ENCODE measurements around the gene PLPP7. TPM values are rescaled to one million over a fixed set of nuclear protein-coding genes. Genes with fewer than 3 reads are reported as not detected.
A peak's percentile ranks its signal among the peaks of the same experiment; 100 is the strongest.

Gene PLPP7
- total RNA-seq, 1 donor from 2014 or later: 17.3 TPM

DNA sequence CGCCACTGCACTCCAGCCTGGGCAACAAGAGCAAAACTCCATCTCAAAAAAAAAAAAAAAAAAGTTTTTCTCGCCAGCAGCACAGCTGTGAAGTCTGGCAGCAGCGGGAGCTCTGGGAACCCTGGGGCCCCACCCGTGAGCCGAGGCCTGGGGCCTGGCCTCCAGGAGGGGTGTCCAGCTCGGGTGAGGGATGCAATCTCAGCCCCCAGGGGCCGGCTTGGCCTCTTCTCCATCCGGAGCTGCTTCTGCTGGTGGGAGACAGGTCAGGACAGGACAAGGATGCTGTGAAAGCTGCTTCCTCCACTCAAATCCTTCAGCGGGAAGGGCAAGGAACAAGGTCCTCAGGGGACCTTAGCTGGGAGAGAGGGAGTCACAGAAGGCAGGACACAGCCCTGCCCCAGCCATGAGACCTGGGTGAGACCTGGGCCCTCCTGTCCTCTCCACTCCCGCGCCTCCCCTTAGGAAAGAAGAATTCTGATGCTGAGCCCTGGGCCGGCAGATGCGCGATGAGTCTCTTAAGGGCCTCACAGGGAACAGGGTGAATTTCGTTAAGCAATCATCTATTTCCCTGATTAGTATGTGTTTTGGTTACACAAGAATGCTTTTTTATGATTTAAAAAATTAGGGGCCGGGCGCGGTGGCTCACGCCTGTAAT lies 30.6 kb downstream of the PLPP7 start:
- no peaks in the 10 kb centered on the region for H3K36me3 Mint-ChIP-seq (ENCODE audit: unreplicated experiment)
- H3K27ac Mint-ChIP-seq (ENCODE audit: unreplicated experiment): peak overlapping the region; percentile 33
- TF ChIP-seq, protein P1, sequence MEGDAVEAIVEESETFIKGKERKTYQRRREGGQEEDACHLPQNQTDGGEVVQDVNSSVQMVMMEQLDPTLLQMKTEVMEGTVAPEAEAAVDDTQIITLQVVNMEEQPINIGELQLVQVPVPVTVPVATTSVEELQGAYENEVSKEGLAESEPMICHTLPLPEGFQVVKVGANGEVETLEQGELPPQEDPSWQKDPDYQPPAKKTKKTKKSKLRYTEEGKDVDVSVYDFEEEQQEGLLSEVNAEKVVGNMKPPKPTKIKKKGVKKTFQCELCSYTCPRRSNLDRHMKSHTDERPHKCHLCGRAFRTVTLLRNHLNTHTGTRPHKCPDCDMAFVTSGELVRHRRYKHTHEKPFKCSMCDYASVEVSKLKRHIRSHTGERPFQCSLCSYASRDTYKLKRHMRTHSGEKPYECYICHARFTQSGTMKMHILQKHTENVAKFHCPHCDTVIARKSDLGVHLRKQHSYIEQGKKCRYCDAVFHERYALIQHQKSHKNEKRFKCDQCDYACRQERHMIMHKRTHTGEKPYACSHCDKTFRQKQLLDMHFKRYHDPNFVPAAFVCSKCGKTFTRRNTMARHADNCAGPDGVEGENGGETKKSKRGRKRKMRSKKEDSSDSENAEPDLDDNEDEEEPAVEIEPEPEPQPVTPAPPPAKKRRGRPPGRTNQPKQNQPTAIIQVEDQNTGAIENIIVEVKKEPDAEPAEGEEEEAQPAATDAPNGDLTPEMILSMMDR (IDR thresholded peaks at IDR 0.05; ENCODE audit: partially characterized antibody, unreplicated experiment): no peak
- no peak overlapping the region for H3K4me3 Mint-ChIP-seq (ENCODE audit: unreplicated experiment)
- peaks cover 5% of the 10 kb centered on the region for H3K4me1 Mint-ChIP-seq (ENCODE audit: low read depth, unreplicated experiment)
- peaks cover 12% of the 10 kb centered on the region for H3K27me3 Mint-ChIP-seq (ENCODE audit: unreplicated experiment)
- peaks cover 17% of the 10 kb centered on the region for H3K9me3 Mint-ChIP-seq (ENCODE audit: unreplicated experiment)
- no peak for DNase-seq

DNA sequence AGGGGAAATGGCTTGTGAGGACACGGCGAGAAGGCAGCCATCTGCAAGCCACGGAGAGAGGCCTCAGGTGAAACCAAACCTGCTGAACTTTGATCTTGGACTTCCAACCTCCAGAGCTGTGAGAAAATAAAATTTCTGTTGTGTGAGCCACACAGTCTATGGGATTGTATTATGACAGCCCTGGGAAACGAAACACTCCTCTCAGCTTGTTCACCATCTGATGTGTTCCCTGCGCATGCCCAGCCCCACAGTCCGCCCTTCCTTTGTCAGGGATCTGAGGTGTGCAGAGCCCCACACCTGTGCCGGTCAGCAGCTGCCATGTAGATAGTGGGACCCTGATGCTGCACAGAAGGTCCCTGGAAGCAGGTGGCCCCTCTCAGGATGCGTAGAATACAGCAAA lies 34.1 kb downstream of the PLPP7 start:
- DNase-seq: no peak
- H3K9me3 Mint-ChIP-seq (ENCODE audit: unreplicated experiment): peaks cover 5% of the 10 kb centered on the region
- H3K4me3 Mint-ChIP-seq (ENCODE audit: unreplicated experiment): no peak overlapping the region
- no peaks in the 10 kb centered on the region for H3K4me1 Mint-ChIP-seq (ENCODE audit: low read depth, unreplicated experiment)
- no peaks in the 10 kb centered on the region for H3K36me3 Mint-ChIP-seq (ENCODE audit: unreplicated experiment)
- H3K27ac Mint-ChIP-seq (ENCODE audit: unreplicated experiment): no peak overlapping the region
- TF ChIP-seq, protein P1 (IDR thresholded peaks at IDR 0.05; ENCODE audit: partially characterized antibody, unreplicated experiment): no peak
- H3K27me3 Mint-ChIP-seq (ENCODE audit: unreplicated experiment): peaks cover 6% of the 10 kb centered on the region

DNA sequence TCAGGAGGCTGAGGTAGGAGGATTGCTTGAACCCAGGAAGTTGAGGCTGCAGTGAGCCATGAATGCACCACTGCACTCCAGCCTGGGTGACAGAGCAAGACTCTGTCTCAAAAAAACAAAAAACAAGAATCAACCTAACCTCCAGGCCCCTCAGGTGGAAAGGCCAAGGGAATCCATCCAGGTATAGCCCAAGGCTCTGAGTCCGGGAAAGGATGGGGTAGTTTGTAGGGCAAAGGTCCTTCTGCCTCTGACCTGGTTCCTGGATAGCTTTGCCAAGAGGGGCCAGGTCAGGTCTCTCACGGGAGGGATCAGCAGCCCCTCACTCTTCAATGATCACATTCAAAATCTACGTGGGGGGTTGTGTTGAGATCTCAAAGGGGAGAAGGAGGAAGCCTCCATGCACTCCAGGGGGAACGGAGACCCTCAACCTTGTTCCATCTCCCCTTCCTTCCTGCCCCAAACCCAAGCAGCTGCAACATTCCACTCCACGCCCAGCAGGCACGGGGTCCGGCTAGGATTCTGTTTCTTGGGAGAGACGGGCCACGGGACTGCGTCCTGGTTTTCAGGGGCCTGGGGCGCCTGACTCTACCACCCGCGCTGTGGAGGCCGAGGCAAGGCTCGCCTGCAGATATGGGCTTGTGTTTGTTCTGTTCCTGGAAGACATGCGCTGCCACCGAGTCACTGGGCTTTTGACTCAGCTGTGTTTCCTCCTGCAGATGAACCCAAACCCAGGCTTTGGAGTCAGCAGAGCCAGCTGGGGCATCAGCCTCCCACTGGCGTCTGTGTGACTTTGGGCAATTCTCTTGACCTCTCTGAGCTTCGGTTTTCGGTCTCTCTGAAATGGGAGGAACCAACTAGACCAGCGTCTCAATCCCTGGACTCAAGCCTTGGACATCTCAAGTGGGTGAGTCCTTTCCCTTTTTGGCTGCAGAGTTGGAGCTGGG lies 35.5 kb downstream of the PLPP7 start:
- Mint-ChIP-seq H3K27me3 (ENCODE audit: unreplicated experiment) (peaks cover 3% of the 10 kb centered on the region), H3K4me1 (ENCODE audit: low read depth, unreplicated experiment) (peaks cover 2% of the 10 kb centered on the region), H3K36me3 (ENCODE audit: unreplicated experiment) (no peaks in the 10 kb centered on the region), H3K9me3 (ENCODE audit: unreplicated experiment) (peaks cover 2% of the 10 kb centered on the region), H3K4me3 (ENCODE audit: unreplicated experiment) (no peak overlapping the region), H3K27ac (ENCODE audit: unreplicated experiment) (no peak overlapping the region)
- TF ChIP-seq, protein P1 (IDR thresholded peaks at IDR 0.05; ENCODE audit: partially characterized antibody, unreplicated experiment): no peak
- no peak for DNase-seq

GRCh38 chr9:131329241-131329641 lies 39.7 kb downstream of the PLPP7 start:
- Mint-ChIP-seq H3K36me3 (ENCODE audit: unreplicated experiment) (no peaks in the 10 kb centered on the region), H3K4me3 (ENCODE audit: unreplicated experiment) (no peak overlapping the region), H3K27me3 (ENCODE audit: unreplicated experiment) (peaks cover 3% of the 10 kb centered on the region), H3K4me1 (ENCODE audit: low read depth, unreplicated experiment) (peaks cover 9% of the 10 kb centered on the region), H3K27ac (ENCODE audit: unreplicated experiment) (no peak overlapping the region), H3K9me3 (ENCODE audit: unreplicated experiment) (peaks cover 5% of the 10 kb centered on the region)
- no peak for DNase-seq
- TF ChIP-seq, protein P1 (IDR thresholded peaks at IDR 0.05; ENCODE audit: partially characterized antibody, unreplicated experiment): no peak
